Urinary bladder (tissue), 4 donors: ENCODE results near the gene RGL3. TPM values are rescaled to one million over a fixed set of nuclear protein-coding genes. Genes with fewer than 3 reads are reported as not detected.
A peak's percentile ranks its signal among the peaks of the same experiment; 100 is the strongest.
"Not testable (repeated sequence)": the region's sequence is repeated elsewhere in the genome, so short reads cannot be mapped to it uniquely, and the experiment has no call there.

ENCODE experiments used
- DNase-seq: peaks from one replicate; pipeline ENCODE4 v3.0.0-alpha.2; 2015; ENCODE audit errors: extremely low spot score
- H3K27ac ChIP-seq: one replicate; pipeline ENCODE4 v1.5.1; 2013; ENCODE audit warnings: low read depth, mild to moderate bottlenecking, moderate library complexity
- H3K36me3 ChIP-seq: one replicate; pipeline ENCODE4 v1.6.1; 2013; ENCODE audit warnings: mild to moderate bottlenecking, moderate library complexity; ENCODE audit not compliant: insufficient read depth
- H3K4me1 ChIP-seq: one replicate; pipeline ENCODE4 v1.6.1; 2013; ENCODE audit warnings: mild to moderate bottlenecking, moderate library complexity; ENCODE audit not compliant: insufficient read depth
- H3K4me3 ChIP-seq: one replicate; pipeline ENCODE4 v1.5.1; 2013; ENCODE audit warnings: low read depth, low read length
- WGBS: extraction: QIAGEN DNeasy Blood & Tissue Kit; methylation state at CpG from one replicate; pipeline ENCODE4 v1.1.7; 2013; 5-methylcytosine and 5-hydroxymethylcytosine counted together
- polyA plus RNA-seq: library from polyadenylated mRNA; stranded (reverse); fragments of 200-250 nt; gene quantifications from one replicate; pipeline ENCODE4 v1.2.3, GENCODE V29; 2013
- total RNA-seq: library from RNA; depleted of rRNA; stranded (reverse); fragments of >200 nt; gene quantifications from one replicate; pipeline ENCODE4 v1.2.3, GENCODE V29; 2014
- donor health status: healthy with polysubstance abuse.
- donor health status: healthy.

The RGL3 gene
- total RNA-seq (2.5 TPM), polyA plus RNA-seq (6.5 TPM)

GRCh38 chr19:11418549-11419506 lies at the start of gene RGL3:
RGL3 (minus strand) TSS chr19:11419314; CDS start chr19:11419278, 36 bp downstream.
- Histone ChIP-seq H3K4me3 (peak within 1 kb of the TSS; percentile 17), H3K27ac (no peak within 1 kb of the TSS), H3K36me3 (no peaks in the 10 kb centered on the region), H3K4me1 (no peaks in the 10 kb centered on the region)
- DNase-seq, result no peak
- WGBS, result 2% methylated on average over 72 of the region's 72 CpGs

- not testable (repeated sequence) for H3K4me1 ChIP-seq, H3K36me3 ChIP-seq, H3K27ac ChIP-seq, DNase-seq, H3K4me3 ChIP-seq
- 52% methylated on average over 8 of the region's 8 CpGs for WGBS
Observed at GRCh38 chr19:11468266-11468845, 49.2 kb upstream of the RGL3 start.

- H3K27ac ChIP-seq, result no peak overlapping the region
- H3K36me3 ChIP-seq, result no peaks in the 10 kb centered on the region
- DNase-seq, result no peak
- no peaks in the 10 kb centered on the region for H3K4me1 ChIP-seq
- no peak overlapping the region for H3K4me3 ChIP-seq
- WGBS, result 34% methylated on average over 8 of the region's 8 CpGs
Observed at GRCh38 chr19:11465600-11465999, 46.5 kb upstream of the RGL3 start.

- DNase-seq, result no peak
Observed at GRCh38 chr19:11464333-11465265, 45.5 kb upstream of the RGL3 start.

GRCh38 chr19:11463391-11463790 lies 44.3 kb upstream of the RGL3 start:
- H3K4me3 ChIP-seq, result no peak overlapping the region
- DNase-seq, result no peak
- no peaks in the 10 kb centered on the region for H3K36me3 ChIP-seq
- no peak overlapping the region for H3K27ac ChIP-seq
- 66% methylated on average over 12 of the region's 12 CpGs for WGBS
- H3K4me1 ChIP-seq, result no peaks in the 10 kb centered on the region

More at GRCh38 chr19:11464333-11465265, 45.5 kb upstream of the RGL3 start:
- Histone ChIP-seq H3K4me3 (no peak overlapping the region), H3K4me1 (no peaks in the 10 kb centered on the region), H3K27ac (no peak overlapping the region), H3K36me3 (no peaks in the 10 kb centered on the region)
- WGBS, result 87% methylated on average over 11 of the region's 11 CpGs

GRCh38 chr19:11461453-11461852 lies 42.3 kb upstream of the RGL3 start:
- WGBS, result 81% methylated on average over 2 of the region's 2 CpGs
- Histone ChIP-seq H3K27ac (no peak overlapping the region), H3K4me1 (no peaks in the 10 kb centered on the region), H3K36me3 (no peaks in the 10 kb centered on the region), H3K4me3 (no peak overlapping the region)
- no peak for DNase-seq

GRCh38 chr19:11460207-11460606 lies 41.1 kb upstream of the RGL3 start:
- WGBS, result 56% methylated on average over 4 of the region's 4 CpGs
- no peak for DNase-seq
- H3K4me1 ChIP-seq, result no peaks in the 10 kb centered on the region
- no peak overlapping the region for H3K4me3 ChIP-seq
- no peaks in the 10 kb centered on the region for H3K36me3 ChIP-seq
- no peak overlapping the region for H3K27ac ChIP-seq

GRCh38 chr19:11458912-11459311 lies 39.8 kb upstream of the RGL3 start:
- H3K4me1 ChIP-seq, H3K27ac ChIP-seq, DNase-seq, H3K4me3 ChIP-seq, H3K36me3 ChIP-seq: not testable (repeated sequence)
- 84% methylated on average over 11 of the region's 11 CpGs for WGBS

GRCh38 chr19:11458236-11458900 lies 39.3 kb upstream of the RGL3 start:
- no peaks in the 10 kb centered on the region for H3K4me1 ChIP-seq
- H3K27ac ChIP-seq, result no peak overlapping the region
- H3K4me3 ChIP-seq, result no peak overlapping the region
- 85% methylated on average over 19 of the region's 19 CpGs for WGBS
- H3K36me3 ChIP-seq, result no peaks in the 10 kb centered on the region
- DNase-seq, result no peak

- Histone ChIP-seq H3K4me1 (no peaks in the 10 kb centered on the region), H3K27ac (no peak overlapping the region), H3K36me3 (no peaks in the 10 kb centered on the region), H3K4me3 (no peak overlapping the region)
- 85% methylated on average over 20 of the region's 20 CpGs for WGBS
- no peak for DNase-seq
Observed at GRCh38 chr19:11457831-11458230, 38.7 kb upstream of the RGL3 start.

GRCh38 chr19:11457115-11457514 lies 38.0 kb upstream of the RGL3 start:
- DNase-seq, result no peak
- WGBS, result 21% methylated on average over 18 of the region's 18 CpGs

GRCh38 chr19:11456659-11457058 lies 37.5 kb upstream of the RGL3 start:
- WGBS, result 90% methylated on average over 7 of the region's 7 CpGs
- Histone ChIP-seq H3K4me3 (no peak overlapping the region), H3K27ac (no peak overlapping the region), H3K4me1 (no peaks in the 10 kb centered on the region), H3K36me3 (no peaks in the 10 kb centered on the region)
- no peak for DNase-seq

More at GRCh38 chr19:11457115-11457514, 38.0 kb upstream of the RGL3 start:
- no peaks in the 10 kb centered on the region for H3K4me1 ChIP-seq
- no peaks in the 10 kb centered on the region for H3K36me3 ChIP-seq
- H3K4me3 ChIP-seq, result no peak overlapping the region
- H3K27ac ChIP-seq, result no peak overlapping the region

GRCh38 chr19:11455233-11455554 lies 36.1 kb upstream of the RGL3 start:
- 92% methylated on average over 9 of the region's 9 CpGs for whole genome bisulfite sequencing
- not testable (repeated sequence) for DNase-seq, H3K36me3 ChIP-seq

More at GRCh38 chr19:11455233-11455554, 36.1 kb upstream of the RGL3 start:
- H3K4me1 ChIP-seq, H3K27ac ChIP-seq, H3K4me3 ChIP-seq: not testable (repeated sequence)
